Bronchial epithelial cell (primary cell): ENCODE measurements around the gene EYA2. TPM values are rescaled to one million over a fixed set of nuclear protein-coding genes. Genes with fewer than 3 reads are reported as not detected.

ENCODE experiments used
- DNase-seq: peaks from one replicate; pipeline ENCODE4 v3.0.0-alpha.2; 2010; ENCODE audit warnings: low read depth
- FAIRE-seq: peaks from 2 replicates; lab custom pipeline; 2011; peaks lifted over from hg19 to GRCh38; lab: Jason Lieb, UNC
- H3K27me3 ChIP-seq: 2 replicates; pipeline ENCODE4 v1.5.1; 2011; ENCODE audit warnings: low read length; ENCODE audit not compliant: control insufficient read depth, insufficient read depth
- H3K36me3 ChIP-seq: 2 replicates; pipeline ENCODE4 v1.5.1; 2011; ENCODE audit warnings: low read length; ENCODE audit not compliant: control insufficient read depth, insufficient read depth
- H3K4me3 ChIP-seq: 2 replicates; pipeline ENCODE4 v1.5.1; 2011; ENCODE audit warnings: mild to moderate bottlenecking, low read depth, low read length, control low read depth
- CTCF ChIP-seq: IDR thresholded peaks from 2 replicates; pipeline ENCODE4 v1.5.1; 2011; ENCODE audit warnings: mild to moderate bottlenecking, moderate library complexity, low read length, control low read depth, inconsistent platforms; ENCODE audit not compliant: insufficient read depth, severe bottlenecking
- total RNA-seq: library from RNA; depleted of rRNA; stranded (reverse); fragments of >200 nt; gene quantifications from 2 replicates; pipeline ENCODE4 v1.2.1, GENCODE V29; 2014

The EYA2 gene
- total RNA-seq, 1 donor from 2014 or later = 8.4 TPM

- no peak for FAIRE-seq
- no peak for TF ChIP-seq CTCF
- DNase-seq = no peak
- Histone ChIP-seq H3K36me3 (peaks cover 14% of the 10 kb centered on the region), H3K4me3 (no peak overlapping the region), H3K27me3 (no peaks in the 10 kb centered on the region)
Observed at GRCh38 chr20:47011984-47012383, 117.3 kb downstream of the EYA2 start.

DNA sequence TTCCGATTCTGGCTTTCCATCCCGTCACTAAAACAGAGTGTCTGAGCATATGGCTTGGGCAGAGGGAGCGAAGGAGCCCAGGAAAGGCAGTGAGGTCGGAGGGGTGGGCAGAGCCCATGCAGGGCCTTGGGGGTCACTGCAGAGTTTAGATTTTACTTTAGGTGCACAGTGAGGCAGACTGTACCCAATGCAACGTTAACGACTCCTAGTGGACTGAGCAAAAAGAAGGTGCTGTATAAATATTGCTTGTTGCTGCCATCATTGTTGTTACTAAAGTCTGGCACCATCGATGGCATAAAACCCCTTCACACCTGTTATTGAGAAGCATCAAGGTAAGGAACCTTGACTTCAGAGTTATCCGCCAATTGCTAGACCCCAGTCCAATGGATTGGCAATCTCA is 119.0 kb downstream of the EYA2 start:
- DNase-seq = no peak
- H3K36me3 ChIP-seq = peaks cover 16% of the 10 kb centered on the region
- no peaks in the 10 kb centered on the region for H3K27me3 ChIP-seq
- H3K4me3 ChIP-seq = no peak overlapping the region
- TF ChIP-seq CTCF = no peak
- FAIRE-seq = no peak

GRCh38 chr20:47016068-47016664 is 121.5 kb downstream of the EYA2 start:
- FAIRE-seq (no peak), DNase-seq (no peak)
- peaks cover 17% of the 10 kb centered on the region for H3K36me3 ChIP-seq
- H3K27me3 ChIP-seq = no peaks in the 10 kb centered on the region
- no peak overlapping the region for H3K4me3 ChIP-seq
- TF ChIP-seq CTCF = no peak

GRCh38 chr20:47018381-47018780 is 123.7 kb downstream of the EYA2 start:
- FAIRE-seq (no peak), DNase-seq (no peak)
- Histone ChIP-seq H3K36me3 (peaks cover 15% of the 10 kb centered on the region), H3K4me3 (no peak overlapping the region), H3K27me3 (no peaks in the 10 kb centered on the region)
- TF ChIP-seq CTCF = no peak

DNA sequence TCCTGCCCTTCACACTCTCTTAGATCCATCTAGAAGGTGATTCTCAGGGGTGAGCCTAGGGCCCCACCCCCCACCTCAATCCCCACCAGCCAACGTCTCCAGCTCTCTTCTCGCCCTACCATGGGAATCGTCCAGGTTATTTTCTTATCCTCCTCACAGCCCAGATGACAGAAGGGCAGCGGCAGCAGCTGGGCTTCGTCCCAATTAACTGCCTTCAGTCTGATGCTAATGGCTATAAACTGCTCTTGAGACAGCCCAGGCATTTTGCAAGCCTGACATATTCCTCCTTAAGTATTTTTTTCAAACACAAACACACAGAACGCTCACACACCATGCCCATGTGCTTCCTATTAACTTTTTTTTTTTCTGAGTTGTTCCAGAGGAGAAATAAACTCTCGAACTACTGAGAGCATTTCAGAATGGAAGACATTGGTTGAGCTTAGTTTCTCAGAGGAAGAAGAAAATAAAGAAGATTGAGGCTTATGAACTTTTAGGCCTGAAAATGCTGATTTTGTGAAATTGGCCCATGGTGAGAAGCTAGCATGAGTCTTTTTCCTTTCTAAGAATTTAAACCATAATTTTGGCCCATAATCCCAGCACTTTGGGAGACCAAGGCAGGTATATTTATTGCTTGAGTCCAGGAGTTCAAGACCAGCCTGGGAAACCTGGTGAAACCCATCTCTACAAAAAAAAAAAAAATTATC is 124.6 kb downstream of the EYA2 start:
- Histone ChIP-seq H3K36me3 (peaks cover 13% of the 10 kb centered on the region), H3K4me3 (no peak overlapping the region), H3K27me3 (no peaks in the 10 kb centered on the region)
- DNase-seq (no peak), FAIRE-seq (no peak)
- TF ChIP-seq CTCF = no peak

GRCh38 chr20:47020231-47020630 is 125.6 kb downstream of the EYA2 start:
- no peak for TF ChIP-seq CTCF
- DNase-seq = no peak
- Histone ChIP-seq H3K4me3 (no peak overlapping the region), H3K36me3 (peaks cover 13% of the 10 kb centered on the region), H3K27me3 (no peaks in the 10 kb centered on the region)
- FAIRE-seq = no peak
